HG03045 (cell line): Measurements from ENCODE around the gene NPIPA5.
"Not testable (repeated sequence)": the region's sequence is repeated elsewhere in the genome, so short reads cannot be mapped to it uniquely, and the experiment has no call there.

Source experiments
- ATAC-seq: cut with Tn5 transposase; IDR thresholded peaks from one replicate; pipeline ENCODE4 v1.9.1; 2021; ENCODE audit warnings: mild to moderate bottlenecking, moderate library complexity; ENCODE audit not compliant: unreplicated experiment

NPIPA5 gene

DNA sequence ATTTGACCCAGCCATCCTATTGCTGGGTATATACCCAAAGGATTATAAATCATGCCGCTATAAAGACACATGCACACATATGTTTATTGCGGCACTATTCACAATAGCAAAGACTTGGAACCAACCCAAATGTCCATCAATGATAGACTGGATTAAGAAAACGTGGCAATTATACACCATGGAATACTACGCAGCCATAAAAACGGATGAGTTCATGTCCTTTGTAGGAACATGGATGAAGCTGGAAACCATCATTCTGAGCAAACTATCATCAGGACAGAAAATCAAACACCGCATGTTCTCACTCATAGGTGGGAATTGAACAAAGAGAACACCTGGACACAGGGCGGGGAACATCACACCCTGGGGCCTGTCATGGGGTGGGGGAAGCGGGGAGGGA is 14.9 kb upstream of the NPIPA5 start:
- ATAC-seq = not testable (repeated sequence)

DNA sequence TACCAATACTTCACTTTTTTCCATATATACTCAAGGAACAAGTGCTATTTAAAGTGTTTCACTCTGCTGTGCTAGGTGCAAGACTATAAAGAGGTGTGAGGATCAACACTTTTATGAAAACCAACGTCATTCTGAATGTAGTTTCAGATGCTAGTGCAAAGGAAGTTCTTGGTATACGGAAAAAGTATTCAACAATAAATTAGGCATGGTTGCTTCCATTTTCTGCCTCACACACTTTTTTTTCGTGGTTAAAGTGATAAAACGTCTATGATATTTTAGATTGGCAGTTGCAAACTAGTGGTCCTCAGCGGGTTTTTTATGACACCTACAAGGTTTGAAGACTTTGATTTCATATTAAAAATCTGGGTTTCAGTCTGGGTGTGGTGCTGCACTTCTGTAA is 11.8 kb upstream of the NPIPA5 start:
- not testable (repeated sequence) for ATAC-seq

DNA sequence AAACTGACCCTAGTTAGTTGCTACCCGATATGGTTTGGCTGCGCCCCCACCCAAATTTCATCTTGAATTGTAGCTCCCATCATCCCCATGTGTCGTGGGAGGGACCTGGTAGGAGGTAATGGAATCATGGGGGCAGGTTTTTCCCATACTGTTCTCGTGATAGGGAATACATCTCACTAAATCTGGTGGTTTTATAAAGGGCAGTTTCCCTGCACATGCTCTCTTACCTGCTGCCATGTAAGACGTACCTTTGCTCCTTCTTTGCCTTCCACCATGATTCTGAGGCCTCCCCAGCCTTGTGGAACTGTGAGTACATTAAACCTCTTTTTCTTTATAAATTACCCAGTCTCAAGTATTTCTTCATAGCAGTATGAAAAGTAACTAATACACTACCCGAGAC is 10.0 kb upstream of the NPIPA5 start:
- not testable (repeated sequence) for ATAC-seq

DNA sequence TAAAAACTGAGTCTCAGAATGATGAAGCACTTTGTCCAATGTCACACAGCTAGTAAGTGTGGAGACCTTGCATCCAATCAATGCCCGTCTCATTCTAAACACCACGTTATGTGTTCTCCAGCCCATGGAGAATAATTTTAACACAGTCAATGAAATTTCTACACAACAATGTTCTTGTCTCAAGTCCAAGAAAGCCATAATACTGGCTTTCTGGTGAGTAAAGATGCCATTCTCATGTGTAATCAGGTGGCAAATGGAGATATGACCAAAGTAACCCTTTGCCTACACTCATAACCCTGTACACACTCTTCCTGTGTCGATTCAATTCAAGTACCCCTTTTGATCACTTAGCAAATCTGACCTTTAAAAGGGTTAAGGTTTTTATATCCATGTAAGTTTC is 4.7 kb upstream of the NPIPA5 start:
- not testable (repeated sequence) for ATAC-seq

DNA sequence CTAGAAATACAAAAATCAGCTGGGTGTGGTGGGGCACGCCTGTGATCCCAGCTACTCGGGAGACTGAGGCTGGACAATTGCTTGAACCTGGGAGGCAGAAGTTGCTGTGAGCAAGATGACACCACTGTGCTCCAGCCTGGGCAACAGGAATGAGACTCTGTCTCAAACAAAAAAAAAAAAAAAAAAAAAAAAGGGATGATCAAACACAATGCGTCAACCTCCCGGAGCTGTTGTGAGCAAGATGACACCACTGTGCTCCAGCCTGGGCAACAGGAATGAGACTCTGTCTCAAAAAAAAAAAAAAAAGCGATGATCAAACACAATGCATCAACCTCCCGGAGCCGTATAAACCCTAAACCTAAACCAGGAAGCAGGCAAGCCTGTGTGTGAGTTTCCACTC is 20.6 kb downstream of the NPIPA5 start:
- not testable (repeated sequence) for ATAC-seq

DNA sequence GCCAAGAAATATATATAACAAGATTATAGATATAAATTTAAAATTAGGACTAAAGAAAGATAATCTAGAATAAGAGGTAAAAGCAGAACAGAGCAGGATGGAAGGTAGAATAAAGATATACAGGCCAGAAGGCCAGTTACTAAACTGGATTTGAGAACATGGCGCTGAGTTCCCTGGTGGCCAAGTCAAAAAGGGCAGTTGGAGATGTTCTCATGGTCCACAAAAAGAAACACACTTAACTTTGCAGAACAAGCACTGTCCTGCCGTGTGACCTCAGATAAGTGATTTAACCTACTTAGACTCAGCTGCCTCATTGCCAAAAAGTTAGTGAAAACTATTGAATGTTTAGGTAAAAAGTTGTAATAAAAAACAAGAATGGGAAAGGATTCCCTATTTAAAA is 23.2 kb downstream of the NPIPA5 start:
- not testable (repeated sequence) for ATAC-seq

DNA sequence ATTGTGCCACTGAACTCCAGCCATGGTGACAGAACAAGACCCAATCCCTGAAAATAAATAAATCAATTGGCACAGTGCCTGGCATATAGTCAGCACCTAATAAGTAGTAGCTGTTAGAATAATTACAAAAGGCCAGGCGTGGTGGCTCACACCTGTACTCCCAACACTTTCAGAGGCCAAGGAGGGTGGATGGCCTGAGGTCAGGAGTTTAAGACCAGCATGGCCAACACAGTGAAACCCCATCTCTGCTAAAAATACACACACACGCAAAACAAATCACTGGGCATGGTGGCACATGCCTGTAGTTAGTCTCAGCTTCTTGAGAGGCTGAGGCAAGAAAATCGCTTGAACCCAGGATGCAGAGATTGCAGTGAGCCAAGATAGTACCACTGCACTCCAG is 25.2 kb downstream of the NPIPA5 start:
- ATAC-seq = not testable (repeated sequence)

DNA sequence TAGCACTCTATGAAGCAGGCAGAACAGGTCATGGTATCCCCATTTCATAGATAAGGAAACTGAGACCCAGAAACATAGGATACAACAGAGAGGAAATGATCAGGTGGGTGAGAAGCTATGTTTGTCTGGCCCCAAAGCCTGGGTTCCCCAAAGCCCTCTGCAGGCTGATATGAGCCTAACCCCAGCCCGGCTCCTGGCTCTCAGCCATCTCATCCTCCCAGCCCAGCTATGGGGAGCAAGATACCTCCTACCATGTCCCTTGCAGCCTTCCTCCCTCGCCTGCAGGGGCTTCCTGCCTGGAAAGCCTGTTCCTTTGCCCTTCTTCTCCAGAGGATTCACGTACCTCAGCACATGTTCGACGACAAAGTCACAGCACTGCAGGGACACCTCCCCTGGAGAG is 26.3 kb downstream of the NPIPA5 start:
- ATAC-seq = not testable (repeated sequence)

DNA sequence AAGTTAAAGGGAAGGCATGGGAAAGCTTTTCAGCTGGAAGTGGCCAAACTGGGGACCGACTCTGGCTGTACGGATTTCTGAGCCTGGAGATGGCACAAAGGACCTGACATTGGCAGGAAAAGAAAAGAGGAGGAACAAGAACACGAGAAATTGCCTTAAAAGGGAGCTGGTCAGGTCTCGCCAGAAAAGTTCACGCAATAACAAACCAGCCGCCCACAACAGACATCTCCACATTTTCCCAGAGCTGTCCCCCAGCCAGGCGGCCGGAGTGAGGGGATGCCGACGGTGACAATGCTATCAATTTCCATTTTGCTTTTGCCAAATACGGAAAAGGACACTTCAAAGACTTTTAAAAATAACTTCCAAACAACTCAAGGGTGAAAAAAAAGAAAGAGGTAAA is 26.8 kb downstream of the NPIPA5 start:
- ATAC-seq = not testable (repeated sequence)

DNA sequence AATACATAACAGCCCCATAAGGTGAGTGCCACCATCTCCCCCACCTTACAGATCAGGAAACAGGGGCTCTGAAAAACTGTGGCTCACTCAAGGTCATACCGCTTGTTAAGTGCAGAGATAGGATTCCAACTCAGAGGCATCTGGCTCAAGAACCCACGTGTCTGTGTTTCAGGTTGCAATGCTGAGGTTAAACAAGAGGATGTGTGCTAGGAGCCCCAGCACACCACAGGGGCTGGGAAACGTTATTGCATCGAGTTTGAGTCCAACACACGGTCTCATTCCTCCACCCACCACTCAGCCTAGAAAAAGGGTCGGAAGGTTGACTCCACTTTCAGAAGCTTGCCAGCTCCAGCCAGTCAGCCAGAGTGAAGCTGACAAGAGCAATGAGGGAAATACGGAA is 29.4 kb downstream of the NPIPA5 start:
- ATAC-seq = not testable (repeated sequence)

DNA sequence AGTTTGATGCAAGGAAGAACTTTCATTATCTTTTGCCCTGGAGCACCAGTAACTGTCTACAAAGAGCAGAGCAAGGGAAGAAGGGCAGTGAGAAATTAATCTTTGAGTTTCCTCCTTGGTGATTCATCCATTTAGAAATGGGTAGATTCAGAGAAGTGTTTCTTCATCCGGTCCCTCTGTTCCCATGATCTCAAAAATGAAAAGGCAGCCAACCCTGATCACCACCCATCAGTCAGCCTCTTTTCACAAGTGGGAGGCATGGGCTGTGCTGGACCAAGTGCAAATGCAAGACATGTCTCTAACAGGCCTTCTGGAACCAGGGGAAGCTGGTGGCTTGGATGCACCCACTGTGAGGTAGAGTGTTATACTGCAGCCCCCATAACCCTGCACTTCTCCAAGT is 35.8 kb downstream of the NPIPA5 start:
- ATAC-seq = not testable (repeated sequence)

DNA sequence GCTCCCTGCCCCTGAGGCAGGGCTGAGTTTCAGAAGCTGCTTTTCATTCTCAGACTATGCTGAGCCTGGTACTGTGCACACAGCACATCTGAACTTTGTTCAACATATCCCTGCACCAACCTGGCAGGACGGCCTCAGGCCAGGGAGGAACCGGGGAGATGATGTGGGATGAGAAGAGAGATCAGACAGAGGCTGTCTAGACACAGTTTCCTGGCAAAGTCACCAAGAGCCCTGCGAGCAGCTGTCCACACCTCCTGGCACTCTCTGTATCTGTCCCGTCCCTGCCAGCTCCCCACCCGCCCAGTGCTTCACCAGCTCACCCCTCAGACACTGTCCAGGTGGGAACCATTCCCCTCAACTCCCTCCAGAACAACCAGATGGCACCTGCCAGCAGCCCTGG is 39.1 kb downstream of the NPIPA5 start:
- ATAC-seq = not testable (repeated sequence)

DNA sequence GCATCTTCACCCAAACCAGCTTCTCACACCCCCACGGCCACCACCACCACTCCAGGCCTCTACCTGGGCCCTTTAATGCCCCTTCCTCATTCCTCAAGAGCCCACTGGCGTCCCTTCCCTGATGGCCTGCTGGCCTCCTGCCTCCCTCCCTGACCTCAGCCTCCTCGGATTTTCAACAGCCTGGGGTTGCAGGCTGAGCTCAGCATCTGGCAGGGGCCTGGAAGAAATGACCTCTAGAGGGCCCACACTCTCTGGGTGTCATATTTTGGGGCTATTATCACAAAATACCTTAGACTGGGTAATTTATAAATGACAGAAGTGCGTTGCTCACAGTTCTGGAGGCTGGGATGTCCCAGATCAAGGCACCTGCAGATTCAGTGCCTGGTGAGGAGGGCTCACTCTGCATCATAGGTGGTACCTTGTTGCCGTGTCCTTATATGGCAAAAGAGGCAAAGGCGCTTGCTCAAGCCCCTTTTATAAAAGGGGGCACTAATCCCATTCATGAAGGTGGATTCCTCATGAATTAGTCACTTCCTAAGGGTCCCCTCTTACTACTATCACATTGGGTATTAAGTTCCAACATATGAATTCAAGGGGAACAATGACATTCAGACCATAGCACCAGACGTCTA is 40.0 kb downstream of the NPIPA5 start:
- ATAC-seq = not testable (repeated sequence)

DNA sequence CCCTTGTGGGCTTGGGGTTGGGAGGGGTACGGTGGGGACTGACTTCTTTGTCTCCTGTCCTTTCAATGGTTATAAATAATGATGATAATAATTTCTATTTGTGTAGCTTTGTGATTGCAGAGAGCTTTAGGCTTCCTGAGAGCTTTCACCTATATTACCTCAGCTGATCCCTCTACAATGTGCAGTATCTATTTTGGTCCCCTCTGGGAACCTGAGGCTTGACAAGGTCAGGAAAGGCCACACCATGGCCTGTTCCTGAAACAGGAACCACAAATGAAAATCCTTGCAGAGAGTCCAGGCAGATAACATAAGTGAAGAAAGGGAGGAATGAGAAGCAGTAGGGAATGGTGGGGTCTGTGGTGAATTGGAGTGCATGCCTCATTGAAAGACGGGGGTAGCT is 42.5 kb downstream of the NPIPA5 start:
- not testable (repeated sequence) for ATAC-seq

DNA sequence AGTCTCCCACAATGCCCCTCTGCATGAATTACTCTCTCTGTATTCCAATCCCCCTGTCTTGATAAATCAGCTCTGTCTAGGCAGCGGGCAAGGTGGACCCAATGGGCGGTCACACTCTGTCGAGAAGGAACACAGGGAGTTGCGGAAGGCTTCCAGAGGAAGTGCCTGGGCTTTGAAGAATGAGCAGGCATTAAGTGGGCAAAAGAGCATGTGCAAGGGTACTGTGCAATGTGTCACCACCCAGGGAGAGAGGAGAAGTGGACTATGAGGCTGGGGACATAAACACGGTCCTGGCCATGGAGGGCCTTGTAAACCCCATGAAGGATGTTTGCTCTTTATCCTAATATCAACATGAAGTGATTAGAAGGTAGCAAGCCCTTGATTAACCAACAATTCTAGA is 44.1 kb downstream of the NPIPA5 start:
- ATAC-seq = not testable (repeated sequence)

DNA sequence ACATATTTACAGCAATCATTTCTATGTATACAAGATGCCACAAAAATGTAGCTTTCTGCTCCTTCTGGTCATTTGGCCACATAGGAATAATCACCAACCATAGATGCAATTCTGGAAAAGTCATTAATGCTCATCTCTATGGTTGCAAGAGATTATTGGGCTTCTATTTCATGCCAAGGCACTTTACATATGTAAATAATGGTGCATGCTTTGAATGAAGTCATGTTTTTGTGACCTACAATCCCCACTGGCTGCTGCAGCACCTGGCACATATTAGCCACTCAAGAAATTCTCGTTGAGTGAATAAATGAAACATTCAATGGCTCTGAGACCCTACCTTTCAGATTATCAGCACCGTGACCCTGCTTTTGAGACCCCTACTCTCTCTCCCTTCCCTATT is 47.1 kb downstream of the NPIPA5 start:
- not testable (repeated sequence) for ATAC-seq

DNA sequence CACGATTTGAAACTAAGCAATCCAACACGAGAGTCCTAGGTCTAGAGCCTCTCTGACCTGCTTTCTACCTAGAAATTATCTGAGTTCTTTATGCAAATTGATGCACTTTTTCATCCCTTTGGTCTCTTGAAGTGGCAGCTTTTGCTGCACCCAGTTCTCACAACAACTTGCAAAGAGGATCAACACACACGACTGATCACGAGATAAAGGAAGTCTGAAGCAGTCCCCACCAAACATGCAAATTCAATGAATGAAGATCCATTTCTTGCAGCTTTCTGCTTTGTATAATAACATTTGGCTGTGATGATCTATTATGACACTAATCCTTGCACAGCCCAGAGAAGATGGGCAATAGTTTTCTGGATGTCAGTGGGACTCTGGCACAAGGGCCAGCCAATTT is 53.1 kb downstream of the NPIPA5 start:
- not testable (repeated sequence) for ATAC-seq

DNA sequence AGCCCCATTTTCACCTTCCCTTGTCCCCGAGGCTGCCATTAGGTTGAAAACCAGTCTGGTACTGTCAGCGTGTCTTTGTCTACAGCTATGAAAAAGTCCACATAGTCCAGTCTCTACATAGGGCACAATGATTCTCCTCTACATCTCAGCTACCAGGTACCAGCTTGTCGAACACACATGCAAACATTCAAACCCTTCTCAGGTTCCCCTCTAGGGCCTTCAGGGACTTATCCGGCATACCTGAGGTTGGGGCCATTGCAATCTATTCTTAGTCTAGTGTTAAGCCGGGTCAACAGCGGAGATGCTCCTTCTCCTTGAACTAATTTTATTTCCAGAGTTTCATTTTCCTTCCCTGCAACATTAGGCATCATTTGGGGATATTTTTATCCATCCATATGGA is 54.7 kb downstream of the NPIPA5 start:
- ATAC-seq = not testable (repeated sequence)

DNA sequence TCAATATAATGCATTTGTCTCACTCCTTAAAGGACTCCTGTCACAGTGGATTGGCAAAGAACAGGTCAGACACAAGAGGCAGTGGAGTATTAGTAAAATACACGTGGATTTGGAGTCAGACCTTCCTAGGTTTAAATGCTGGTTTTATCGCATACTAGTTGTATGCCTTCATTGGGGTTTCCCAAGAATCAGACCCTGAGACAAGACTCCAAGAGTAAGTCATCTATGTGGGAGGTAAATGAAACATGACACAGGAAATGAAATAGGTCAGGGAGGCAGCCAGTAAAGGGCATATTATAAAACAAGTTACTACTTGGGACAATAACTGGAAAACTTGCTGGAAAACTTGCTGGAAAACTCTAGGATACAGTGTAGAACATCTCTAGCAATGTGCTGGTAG is 56.9 kb downstream of the NPIPA5 start:
- ATAC-seq = not testable (repeated sequence)

DNA sequence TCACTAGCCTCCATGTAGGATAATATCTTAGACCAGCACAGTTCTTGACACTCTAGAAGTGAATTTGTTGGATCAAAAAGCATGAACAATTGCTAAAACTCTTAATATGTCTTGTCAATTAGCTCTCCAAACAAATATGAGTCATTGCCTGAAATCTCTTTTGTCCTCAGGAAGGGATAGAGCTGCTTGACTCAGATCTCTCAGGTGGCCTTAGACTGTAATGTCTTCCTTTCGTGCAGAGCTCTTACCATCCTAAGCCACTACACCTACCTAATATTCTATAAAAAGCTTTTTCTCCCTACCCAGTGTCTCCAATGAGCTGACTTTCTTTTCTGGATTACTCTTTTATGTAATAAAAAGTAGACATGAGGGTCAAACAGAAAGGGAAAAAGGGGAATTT is 63.5 kb downstream of the NPIPA5 start:
- ATAC-seq = not testable (repeated sequence)
